ENCODE data around the gene SLC35A5.
A peak's percentile ranks its signal among the peaks of the same experiment; 100 is the strongest.
"Not testable (repeated sequence)": the region's sequence is repeated elsewhere in the genome, so short reads cannot be mapped to it uniquely, and the experiment has no call there.

SLC35A5 gene

GRCh38 chr3:112555535-112556170 is 6.2 kb upstream of the SLC35A5 start:
- no peak for TF ChIP-seq CTCF (IDR thresholded peaks at IDR 0.05)
- DNase-seq, result no peak
- Histone ChIP-seq H3K4me1 (peaks cover 0 to 40% (median 12%) of the 10 kb centered on the region in 4 donors), H3K9me3 (no peaks in the 10 kb centered on the region), H3K36me3 (peaks cover 0 to 6% (median 4%) of the 10 kb centered on the region in 3 donors), H3K27me3 (no peaks in the 10 kb centered on the region), H3K4me3 (no peak overlapping the region), H3K27ac (no peak overlapping the region)
- intact Hi-C loops (cut with DNase I; ENCODE audit: low total_unique reads), result no loop called here

GRCh38 chr3:112557976-112558375 is 3.9 kb upstream of the SLC35A5 start:
- Histone ChIP-seq H3K27me3 (no peaks in the 10 kb centered on the region), H3K4me3 (no peak overlapping the region), H3K27ac (no peak overlapping the region), H3K36me3 (peaks cover 0 to 6% (median 4%) of the 10 kb centered on the region in 3 donors), H3K4me1 (peaks cover 0 to 46% (median 11%) of the 10 kb centered on the region in 4 donors), H3K9me3 (no peaks in the 10 kb centered on the region)
- DNase-seq, result no peak
- TF ChIP-seq CTCF (IDR thresholded peaks at IDR 0.05), result no peak
- intact Hi-C loops (cut with DNase I; ENCODE audit: low total_unique reads), result no loop called here

- H3K27ac ChIP-seq, result peak overlapping the region; percentile 90 to 93
- no peaks in the 10 kb centered on the region for H3K27me3 ChIP-seq
- H3K9me3 ChIP-seq, result no peaks in the 10 kb centered on the region
- no peak for TF ChIP-seq CTCF (IDR thresholded peaks at IDR 0.05)
- no peak for DNase-seq
- peak overlapping the region; percentile 70 to 89 for H3K4me3 ChIP-seq
- intact Hi-C loops (cut with DNase I; ENCODE audit: low total_unique reads), result no loop called here
- H3K4me1 ChIP-seq, result peaks cover 0 to 56% (median 19%) of the 10 kb centered on the region in 4 donors
- peaks cover 0 to 6% (median 4%) of the 10 kb centered on the region in 3 donors for H3K36me3 ChIP-seq
Measured at GRCh38 chr3:112560307-112560706, 1.5 kb upstream of the SLC35A5 start.

- intact Hi-C loops (cut with DNase I; ENCODE audit: low total_unique reads), result no loop called here
- H3K27ac ChIP-seq, result peak overlapping the region; percentile 90 to 93
- no peaks in the 10 kb centered on the region for H3K9me3 ChIP-seq
- H3K27me3 ChIP-seq, result no peaks in the 10 kb centered on the region
- peaks cover 0 to 6% (median 4%) of the 10 kb centered on the region in 3 donors for H3K36me3 ChIP-seq
- H3K4me1 ChIP-seq, result peaks cover 0 to 50% (median 19%) of the 10 kb centered on the region in 4 donors
- DNase-seq, result peak; percentile 73 to 82
- no peak for TF ChIP-seq CTCF (IDR thresholded peaks at IDR 0.05)
- peak overlapping the region; percentile 70 to 89 for H3K4me3 ChIP-seq
Measured at GRCh38 chr3:112560721-112561483, 943 bp upstream of the SLC35A5 start.

- TF ChIP-seq CTCF (IDR thresholded peaks at IDR 0.05), result no peak
- H3K4me1 ChIP-seq, result peaks cover 0 to 50% (median 19%) of the 10 kb centered on the region in 4 donors
- peaks cover 2 to 7% (median 4%) of the 10 kb centered on the region in 3 donors for H3K36me3 ChIP-seq
- H3K27me3 ChIP-seq, result no peaks in the 10 kb centered on the region
- H3K9me3 ChIP-seq, result no peaks in the 10 kb centered on the region
- H3K4me3 ChIP-seq, result peak overlapping the region; percentile 70 to 89
- intact Hi-C loops (cut with DNase I; ENCODE audit: low total_unique reads), result no loop called here
- peak overlapping the region; percentile 90 to 93 for H3K27ac ChIP-seq
- DNase-seq, result no peak
Measured at GRCh38 chr3:112561484-112561733, 436 bp upstream of the SLC35A5 start.

GRCh38 chr3:112564247-112564939 is 2.5 kb downstream of the SLC35A5 start:
- H3K27ac ChIP-seq; H3K27me3 ChIP-seq; intact Hi-C loops (cut with DNase I; ENCODE audit: low total_unique reads); H3K4me3 ChIP-seq; H3K9me3 ChIP-seq; DNase-seq: not testable (repeated sequence)
- peaks cover 2 to 26% (median 11%) of the 10 kb centered on the region in 3 donors for H3K36me3 ChIP-seq
- peaks cover 0 to 30% (median 18%) of the 10 kb centered on the region in 4 donors for H3K4me1 ChIP-seq
